ENCODE measurements around the gene SIX1. TPM values are rescaled to one million over a fixed set of nuclear protein-coding genes. Genes with fewer than 3 reads are reported as not detected.

Gene SIX1
- total and polyA plus RNA-seq, 2 of the 13 experiments (the other 11 are each of a cell fraction or from before 2014, with no cell fraction given) = 1.7 to 6.5 TPM

- Histone ChIP-seq H3K9me3 (ENCODE audit: low read length) (no peaks in the 10 kb centered on the region), H4K20me1 (ENCODE audit: insufficient read depth, low read length) (no peaks in the 10 kb centered on the region), H2AFZ (ENCODE audit: low read length) (no peak overlapping the region), H3K36me3 (replicated peaks in 1 of 2; ENCODE audit: control insufficient read depth in 1 of 2, insufficient read depth in 2 of 2, low read length in 2 of 2) (no peaks in the 10 kb centered on the region), H3K27me3 (ENCODE audit: control insufficient read depth in 1 of 2, insufficient read depth in 2 of 2, low read length in 2 of 2) (no peaks in the 10 kb centered on the region), H3K4me1 (ENCODE audit: insufficient read depth, low read length) (no peaks in the 10 kb centered on the region), H3K27ac (ENCODE audit: extremely low read length, insufficient read depth, low read length) (no peak overlapping the region), H3K79me2 (ENCODE audit: insufficient read depth, low read length) (no peaks in the 10 kb centered on the region), H3K9ac (ENCODE audit: insufficient read depth, low read depth, low read length) (no peak overlapping the region), H3K4me2 (ENCODE audit: low read depth, low read length) (no peak overlapping the region), H3K4me3 (replicated peaks in 1 of 3; ENCODE audit: insufficient read depth in 1 of 3, low read depth in 2 of 3, low read length in 3 of 3) (no peak overlapping the region)
- no peak for ATAC-seq
- BruUV-seq (replicated peaks) = no TSS peak
- 66% methylated on average over 4 of the region's 4 CpGs for WGBS (ENCODE audit: low lambda C conversion rate)
- FAIRE-seq = no peak
- DNase-seq (ENCODE audit: low spot score) = no peak
- no peak for TF ChIP-seq CSRNP1 (CRISPR knock-in tag; IDR thresholded peaks at IDR 0.05)
- TF ChIP-seq HNRNPUL1 (IDR thresholded peaks at IDR 0.05; ENCODE audit: low read depth, low read length) = no peak
- no peak for TF ChIP-seq SMAD9 (CRISPR knock-in tag; IDR thresholded peaks at IDR 0.05)
- no peak for TF ChIP-seq HNRNPK (IDR thresholded peaks at IDR 0.05; ENCODE audit: low read depth, low read length, poor library complexity, severe bottlenecking)
- no peak for TF ChIP-seq XRCC5 (optimal IDR thresholded peaks at IDR 0.05; ENCODE audit: low read length)
- no peak for TF ChIP-seq ARNT2 (CRISPR knock-in tag; IDR thresholded peaks at IDR 0.05; ENCODE audit: low read depth)
- no peak for TF ChIP-seq ZNF543 (CRISPR knock-in tag; IDR thresholded peaks at IDR 0.05)
- TF ChIP-seq SIX4 (CRISPR knock-in tag; IDR thresholded peaks at IDR 0.05) = no peak
- TF ChIP-seq FOXA1 (IDR thresholded peaks at IDR 0.05) = no peak
- no peak for TF ChIP-seq FOXA1 (CRISPR knock-in tag; IDR thresholded peaks at IDR 0.05)
- no peak for TF ChIP-seq ZNF142 (CRISPR knock-in tag; IDR thresholded peaks at IDR 0.05)
- no peak for TF ChIP-seq SIX1 (CRISPR knock-in tag; IDR thresholded peaks at IDR 0.05; ENCODE audit: borderline replicate concordance)
- no peak for TF ChIP-seq ZNF251 (CRISPR knock-in tag; IDR thresholded peaks at IDR 0.05)
- no peak for TF ChIP-seq ZKSCAN1 (IDR thresholded peaks at IDR 0.05; ENCODE audit: low read length)
- TF ChIP-seq ZSCAN25 (CRISPR knock-in tag; IDR thresholded peaks at IDR 0.05) = no peak
- TF ChIP-seq MNT (IDR thresholded peaks at IDR 0.05) = no peak
- CTCF ChIA-PET (ENCODE audit: low intra/inter-chr PET ratio, low total read pairs) = no interaction called here
- POLR2A ChIA-PET = no interaction called here
- in situ Hi-C loops (cut with HindIII; ENCODE audit: extremely low pct_ligation_motif_present, low pct_unique_long_range_greater_than_20kb) (no loop called here), intact Hi-C loops (cut with micrococcal nuclease; ENCODE audit: unreplicated experiment) (no loop called here)
Measured at GRCh38 chr14:60634153-60634552, 15.1 kb downstream of the SIX1 start.
